PC-3 (cell line): ENCODE measurements around the gene TRIM45.

Experiments
- EZH2 ChIP-seq: fragments of 300-600 bp; sonication (generic); IDR thresholded peaks from one replicate; pipeline ENCODE4 v1.6.1; 2017; ENCODE audit warnings: antibody characterized with exemption, mild to moderate bottlenecking, low read length; ENCODE audit not compliant: unreplicated experiment
- EZH2phosphoT487 ChIP-seq: fragments of 300-600 bp; sonication (generic); IDR thresholded peaks from 2 replicates; pipeline ENCODE4 v1.6.1; 2018; ENCODE audit warnings: mild to moderate bottlenecking, antibody characterized with exemption, low read length, borderline replicate concordance
- TF ChIP-seq, protein P1 (sequence below): fragments of 300-600 bp; sonication (generic); conservative IDR thresholded peaks from 2 replicates; pipeline ENCODE4 v1.5.1; 2017; ENCODE audit warnings: antibody characterized with exemption, low read depth, mild to moderate bottlenecking, low read length

DNA sequence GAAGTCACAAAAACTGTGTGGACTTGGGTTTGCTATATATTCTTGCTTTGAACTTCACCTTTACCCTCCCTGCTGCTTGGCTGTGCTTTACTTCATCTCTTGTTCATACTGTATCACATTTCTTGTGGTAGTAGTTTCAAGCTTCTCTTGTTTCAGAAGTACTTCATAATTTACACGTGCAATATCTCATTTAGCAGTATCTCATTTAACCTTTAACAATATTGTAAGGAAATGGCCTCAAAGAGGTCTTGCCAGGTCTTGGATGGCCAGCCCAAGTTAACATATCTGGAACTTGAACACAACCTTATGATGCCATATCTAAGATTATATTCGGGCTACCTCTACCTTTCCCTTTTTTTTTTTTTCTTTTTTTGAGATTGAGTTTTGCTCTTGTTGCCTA is 1.7 kb upstream of the TRIM45 start:
- TF ChIP-seq EZH2phosphoT487 (no peak), EZH2 (no peak)
- TF ChIP-seq, protein P1, sequence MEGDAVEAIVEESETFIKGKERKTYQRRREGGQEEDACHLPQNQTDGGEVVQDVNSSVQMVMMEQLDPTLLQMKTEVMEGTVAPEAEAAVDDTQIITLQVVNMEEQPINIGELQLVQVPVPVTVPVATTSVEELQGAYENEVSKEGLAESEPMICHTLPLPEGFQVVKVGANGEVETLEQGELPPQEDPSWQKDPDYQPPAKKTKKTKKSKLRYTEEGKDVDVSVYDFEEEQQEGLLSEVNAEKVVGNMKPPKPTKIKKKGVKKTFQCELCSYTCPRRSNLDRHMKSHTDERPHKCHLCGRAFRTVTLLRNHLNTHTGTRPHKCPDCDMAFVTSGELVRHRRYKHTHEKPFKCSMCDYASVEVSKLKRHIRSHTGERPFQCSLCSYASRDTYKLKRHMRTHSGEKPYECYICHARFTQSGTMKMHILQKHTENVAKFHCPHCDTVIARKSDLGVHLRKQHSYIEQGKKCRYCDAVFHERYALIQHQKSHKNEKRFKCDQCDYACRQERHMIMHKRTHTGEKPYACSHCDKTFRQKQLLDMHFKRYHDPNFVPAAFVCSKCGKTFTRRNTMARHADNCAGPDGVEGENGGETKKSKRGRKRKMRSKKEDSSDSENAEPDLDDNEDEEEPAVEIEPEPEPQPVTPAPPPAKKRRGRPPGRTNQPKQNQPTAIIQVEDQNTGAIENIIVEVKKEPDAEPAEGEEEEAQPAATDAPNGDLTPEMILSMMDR, result no peak
